Glutamatergic neuron (in vitro differentiated cells): Measurements from ENCODE around the gene NSUN2. TPM values are rescaled to one million over a fixed set of nuclear protein-coding genes. Genes with fewer than 3 reads are reported as not detected.
A peak's percentile ranks its signal among the peaks of the same experiment; 100 is the strongest.

Experiments
- DNase-seq: peaks from one replicate; pipeline ENCODE4 v3.0.0; 2022
- H3K27ac Mint-ChIP-seq: one replicate; pipeline ENCODE4 v1.8.0; 2020; ENCODE audit warnings: mild to moderate bottlenecking, mixed read lengths, inconsistent platforms; ENCODE audit not compliant: unreplicated experiment
- H3K27me3 Mint-ChIP-seq: one replicate; pipeline ENCODE4 v1.8.0; 2020; ENCODE audit warnings: mild to moderate bottlenecking, moderate library complexity, mixed read lengths, inconsistent platforms; ENCODE audit not compliant: unreplicated experiment
- H3K36me3 Mint-ChIP-seq: one replicate; pipeline ENCODE4 v1.8.0; 2020; ENCODE audit warnings: mild to moderate bottlenecking, mixed read lengths, inconsistent platforms; ENCODE audit not compliant: unreplicated experiment
- H3K4me1 Mint-ChIP-seq: one replicate; pipeline ENCODE4 v1.8.0; 2020; ENCODE audit warnings: mild to moderate bottlenecking, low read depth, mixed read lengths, inconsistent platforms; ENCODE audit not compliant: unreplicated experiment
- H3K4me3 Mint-ChIP-seq: one replicate; pipeline ENCODE4 v1.8.0; 2020; ENCODE audit warnings: mild to moderate bottlenecking, mixed read lengths, inconsistent platforms; ENCODE audit not compliant: unreplicated experiment
- H3K9me3 Mint-ChIP-seq: one replicate; pipeline ENCODE4 v1.8.0; 2020; ENCODE audit warnings: mild to moderate bottlenecking, moderate library complexity, mixed read lengths, inconsistent platforms; ENCODE audit not compliant: unreplicated experiment
- long read RNA-seq: library from polyadenylated mRNA; unstranded; transcript quantifications from one replicate; pipeline ENCODE4 v2.0.0, GENCODE V29; 2020; ENCODE audit not compliant: unreplicated experiment
- total RNA-seq: library from RNA; stranded (reverse); fragmentation: NEBNext Ultra II Directional; extraction: Animal tissue kit (Norgen Biotek cat#: 25700); gene quantifications from one replicate; pipeline ENCODE4 v1.2.1, GENCODE V29; 2021; ENCODE audit not compliant: unreplicated experiment
- TF ChIP-seq, protein P1 (sequence below): fragments of 200-600 bp; sonication (generic); IDR thresholded peaks from one replicate; pipeline ENCODE4 v1.5.0; 2021; ENCODE audit not compliant: partially characterized antibody, unreplicated experiment

NSUN2 gene
- 60.3 TPM for total RNA-seq
- long read RNA-seq, transcript NSUN2-201 (19 exons, 3,303 nt), result major isoform, 12 of 14 reads
- long read RNA-seq, partial matches to known transcripts, result 1 of 14 reads
- long read RNA-seq, other reads (novel, unspliced or antisense), result 0 of 14 reads

- peaks cover 9% of the 10 kb centered on the region for H3K27me3 Mint-ChIP-seq
- peaks cover 6% of the 10 kb centered on the region for H3K9me3 Mint-ChIP-seq
- peak; percentile 91 for DNase-seq
- TF ChIP-seq, protein P1, sequence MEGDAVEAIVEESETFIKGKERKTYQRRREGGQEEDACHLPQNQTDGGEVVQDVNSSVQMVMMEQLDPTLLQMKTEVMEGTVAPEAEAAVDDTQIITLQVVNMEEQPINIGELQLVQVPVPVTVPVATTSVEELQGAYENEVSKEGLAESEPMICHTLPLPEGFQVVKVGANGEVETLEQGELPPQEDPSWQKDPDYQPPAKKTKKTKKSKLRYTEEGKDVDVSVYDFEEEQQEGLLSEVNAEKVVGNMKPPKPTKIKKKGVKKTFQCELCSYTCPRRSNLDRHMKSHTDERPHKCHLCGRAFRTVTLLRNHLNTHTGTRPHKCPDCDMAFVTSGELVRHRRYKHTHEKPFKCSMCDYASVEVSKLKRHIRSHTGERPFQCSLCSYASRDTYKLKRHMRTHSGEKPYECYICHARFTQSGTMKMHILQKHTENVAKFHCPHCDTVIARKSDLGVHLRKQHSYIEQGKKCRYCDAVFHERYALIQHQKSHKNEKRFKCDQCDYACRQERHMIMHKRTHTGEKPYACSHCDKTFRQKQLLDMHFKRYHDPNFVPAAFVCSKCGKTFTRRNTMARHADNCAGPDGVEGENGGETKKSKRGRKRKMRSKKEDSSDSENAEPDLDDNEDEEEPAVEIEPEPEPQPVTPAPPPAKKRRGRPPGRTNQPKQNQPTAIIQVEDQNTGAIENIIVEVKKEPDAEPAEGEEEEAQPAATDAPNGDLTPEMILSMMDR, result peak; percentile 16
- H3K27ac Mint-ChIP-seq, result peak within 1 kb of the TSS; percentile 97
- no peaks in the 10 kb centered on the region for H3K36me3 Mint-ChIP-seq
- peaks cover 12% of the 10 kb centered on the region for H3K4me1 Mint-ChIP-seq
- H3K4me3 Mint-ChIP-seq, result peak within 1 kb of the TSS; percentile 98
Measured at GRCh38 chr5:6632888-6633468, at the start of gene NSUN2, which contains the start of gene SRD5A1. NSUN2 (minus strand) TSS chr5:6633044; CDS start chr5:6632979, 65 bp downstream. SRD5A1 (plus strand) TSS chr5:6633440; CDS start chr5:6633577, 137 bp downstream.

DNA sequence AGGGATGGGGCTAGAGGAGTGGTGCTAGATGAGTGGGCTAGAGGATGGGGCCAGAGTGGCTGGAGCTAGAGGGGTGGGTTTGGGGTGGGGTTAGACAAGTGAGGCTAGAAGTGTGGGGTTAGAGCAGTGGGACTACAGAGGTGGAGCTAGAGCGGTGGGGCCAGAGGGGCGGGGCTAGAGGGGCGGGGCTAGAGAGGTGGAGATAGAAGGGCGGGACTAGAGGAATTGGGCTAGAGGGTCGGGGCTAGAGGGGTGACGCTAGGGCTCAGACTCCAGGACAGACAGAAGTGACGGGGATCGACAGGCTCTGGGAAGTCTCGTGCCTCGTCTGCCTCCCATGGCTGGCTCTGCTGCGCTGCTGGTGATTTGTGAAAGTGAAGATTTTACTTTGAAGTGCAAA lies 49.4 kb upstream of the NSUN2 start:
- Mint-ChIP-seq H3K27me3 (peaks cover 5% of the 10 kb centered on the region), H3K9me3 (peaks cover 5% of the 10 kb centered on the region), H3K27ac (no peak overlapping the region), H3K4me1 (peaks cover 2% of the 10 kb centered on the region), H3K36me3 (peaks cover 5% of the 10 kb centered on the region), H3K4me3 (no peak overlapping the region)
- TF ChIP-seq, protein P1, result no peak
- no peak for DNase-seq

DNA sequence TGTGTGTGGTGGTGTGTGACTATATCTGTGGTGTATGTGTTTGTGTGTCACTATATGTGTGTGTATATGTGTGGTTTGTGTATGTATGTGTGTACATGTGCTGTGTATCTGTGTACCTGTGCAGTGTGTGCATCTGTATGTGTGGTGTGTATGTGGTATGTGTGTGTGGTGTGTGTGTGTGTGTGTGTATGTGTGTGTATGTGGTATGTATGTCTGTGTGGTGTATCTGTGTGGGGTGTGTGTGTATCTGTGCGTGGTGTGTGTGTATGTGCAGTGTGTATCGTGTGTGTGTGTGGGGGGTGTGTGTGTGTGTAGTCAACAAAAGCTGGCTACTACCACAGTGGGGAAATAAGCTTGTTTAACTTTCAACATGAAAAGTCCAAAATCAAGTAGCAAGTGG lies 48.8 kb upstream of the NSUN2 start:
- Mint-ChIP-seq H3K27ac (no peak overlapping the region), H3K36me3 (peaks cover 5% of the 10 kb centered on the region), H3K4me1 (peaks cover 2% of the 10 kb centered on the region), H3K9me3 (peaks cover 5% of the 10 kb centered on the region), H3K4me3 (no peak overlapping the region), H3K27me3 (peaks cover 5% of the 10 kb centered on the region)
- TF ChIP-seq, protein P1, result no peak
- DNase-seq, result no peak

- H3K27ac Mint-ChIP-seq, result no peak overlapping the region
- H3K36me3 Mint-ChIP-seq, result peaks cover 13% of the 10 kb centered on the region
- TF ChIP-seq, protein P1, result no peak
- no peak overlapping the region for H3K4me3 Mint-ChIP-seq
- peaks cover 7% of the 10 kb centered on the region for H3K9me3 Mint-ChIP-seq
- DNase-seq, result no peak
- H3K27me3 Mint-ChIP-seq, result peaks cover 5% of the 10 kb centered on the region
- no peaks in the 10 kb centered on the region for H3K4me1 Mint-ChIP-seq
Measured at GRCh38 chr5:6680922-6681321, 48.1 kb upstream of the NSUN2 start.

DNA sequence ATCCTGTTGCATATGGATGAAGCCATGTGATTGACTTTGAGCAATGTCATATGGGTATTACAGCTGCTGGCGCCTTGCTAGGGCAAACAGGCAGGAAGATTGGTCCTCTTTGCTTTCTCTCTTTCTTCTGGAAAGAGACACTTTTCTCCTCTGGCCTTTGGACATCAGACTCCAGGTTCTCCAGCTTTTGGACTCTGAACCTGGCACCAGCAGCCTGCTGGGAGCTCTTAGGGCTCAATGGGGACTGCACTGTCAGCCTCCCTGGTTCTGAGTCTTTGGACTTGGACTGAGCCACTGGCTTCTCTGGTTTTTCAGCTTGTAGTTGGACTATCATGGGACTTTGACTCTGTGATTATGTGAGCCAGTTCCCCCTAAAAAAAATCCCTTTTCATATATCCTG lies 45.5 kb upstream of the NSUN2 start:
- no peaks in the 10 kb centered on the region for H3K4me1 Mint-ChIP-seq
- H3K27ac Mint-ChIP-seq, result no peak overlapping the region
- TF ChIP-seq, protein P1, result no peak
- peaks cover 2% of the 10 kb centered on the region for H3K27me3 Mint-ChIP-seq
- DNase-seq, result no peak
- H3K4me3 Mint-ChIP-seq, result no peak overlapping the region
- H3K36me3 Mint-ChIP-seq, result peaks cover 17% of the 10 kb centered on the region
- peaks cover 7% of the 10 kb centered on the region for H3K9me3 Mint-ChIP-seq
